Activated CD4-positive, alpha-beta memory T cell treated with anti-CD3 and anti-CD28 coated beads for 36 hours (primary cell): ENCODE measurements around the gene ADAMTSL1. TPM values are rescaled to one million over a fixed set of nuclear protein-coding genes. Genes with fewer than 3 reads are reported as not detected.

Experiments used
- CTCF ChIA-PET: fragments of 350-600 bp; sonication (Branson Sonifier 250); formaldehyde crosslinking; loops from one replicate; lab custom pipeline; 2021; ENCODE audit warnings: antibody characterized with exemption, inconsistent platforms; lab: Charles Lee
- POLR2A ChIA-PET: fragments of 350-600 bp; sonication (Branson Sonifier 250); formaldehyde crosslinking; loops from one replicate; lab custom pipeline; 2021; ENCODE audit warnings: antibody characterized with exemption; lab: Charles Lee
- DNase-seq: peaks from one replicate; pipeline ENCODE4 v3.0.0-alpha.2; 2020
- H3K27ac Mint-ChIP-seq: one replicate; pipeline ENCODE4 v1.8.0; 2021; ENCODE audit warnings: mixed read lengths
- H3K27me3 Mint-ChIP-seq: one replicate; pipeline ENCODE4 v1.8.0; 2021; ENCODE audit warnings: mixed read lengths
- H3K36me3 Mint-ChIP-seq: one replicate; pipeline ENCODE4 v1.8.0; 2021; ENCODE audit warnings: mixed read lengths
- H3K4me1 Mint-ChIP-seq: one replicate; pipeline ENCODE4 v1.8.0; 2021; ENCODE audit warnings: low read depth, mixed read lengths
- H3K4me3 Mint-ChIP-seq: one replicate; pipeline ENCODE4 v1.8.0; 2021; ENCODE audit warnings: mild to moderate bottlenecking, mixed read lengths
- H3K9me3 Mint-ChIP-seq: one replicate; pipeline ENCODE4 v1.8.0; 2021; ENCODE audit warnings: mixed read lengths
- intact Hi-C: fragments of 100-400 bp; cut with micrococcal nuclease; formaldehyde crosslinking; loops from one replicate; pipeline ENCODE4 v1.15.1; 2023
- total RNA-seq, 2 experiments: library from RNA; stranded (reverse); gene quantifications; one replicate each; pipeline ENCODE4 v1.2.3, GENCODE V29; 2021

ADAMTSL1 gene
- total RNA-seq, 2 experiments from 2014 or later, result not detected

GRCh38 chr9:18605766-18606180, 131.8 kb downstream of the ADAMTSL1 start:
- Mint-ChIP-seq H3K27me3 (no peaks in the 10 kb centered on the region), H3K27ac (no peak overlapping the region), H3K36me3 (no peaks in the 10 kb centered on the region), H3K4me1 (no peaks in the 10 kb centered on the region), H3K9me3 (no peaks in the 10 kb centered on the region), H3K4me3 (no peak overlapping the region)
- DNase-seq, result no peak
- intact Hi-C loops, result no loop called here
- ChIA-PET CTCF (no interaction called here), POLR2A (no interaction called here)

GRCh38 chr9:18606281-18606680, 132.3 kb downstream of the ADAMTSL1 start:
- intact Hi-C loops, result no loop called here
- no peak overlapping the region for H3K27ac Mint-ChIP-seq
- H3K4me3 Mint-ChIP-seq, result no peak overlapping the region
- CTCF ChIA-PET, result no interaction called here
- DNase-seq, result no peak
- POLR2A ChIA-PET, result no interaction called here
- H3K36me3 Mint-ChIP-seq, result no peaks in the 10 kb centered on the region
- no peaks in the 10 kb centered on the region for H3K4me1 Mint-ChIP-seq
- H3K27me3 Mint-ChIP-seq, result no peaks in the 10 kb centered on the region
- no peaks in the 10 kb centered on the region for H3K9me3 Mint-ChIP-seq

- no peaks in the 10 kb centered on the region for H3K36me3 Mint-ChIP-seq
- intact Hi-C loops, result no loop called here
- no peaks in the 10 kb centered on the region for H3K27me3 Mint-ChIP-seq
- POLR2A ChIA-PET, result no interaction called here
- CTCF ChIA-PET, result no interaction called here
- H3K4me1 Mint-ChIP-seq, result no peaks in the 10 kb centered on the region
- H3K27ac Mint-ChIP-seq, result no peak overlapping the region
- DNase-seq, result no peak
- H3K9me3 Mint-ChIP-seq, result no peaks in the 10 kb centered on the region
- H3K4me3 Mint-ChIP-seq, result no peak overlapping the region
These were observed 132.9 kb downstream of the ADAMTSL1 start for GRCh38 chr9:18606846-18607245.

- intact Hi-C loops, result no loop called here
- H3K9me3 Mint-ChIP-seq, result no peaks in the 10 kb centered on the region
- no peak overlapping the region for H3K4me3 Mint-ChIP-seq
- ChIA-PET CTCF (no interaction called here), POLR2A (no interaction called here)
- H3K27ac Mint-ChIP-seq, result no peak overlapping the region
- DNase-seq, result no peak
- no peaks in the 10 kb centered on the region for H3K36me3 Mint-ChIP-seq
- no peaks in the 10 kb centered on the region for H3K4me1 Mint-ChIP-seq
- no peaks in the 10 kb centered on the region for H3K27me3 Mint-ChIP-seq
These were observed 134.4 kb downstream of the ADAMTSL1 start for GRCh38 chr9:18608371-18608770.

GRCh38 chr9:18610956-18611355, 137.0 kb downstream of the ADAMTSL1 start:
- H3K36me3 Mint-ChIP-seq, result no peaks in the 10 kb centered on the region
- POLR2A ChIA-PET, result no interaction called here
- H3K27me3 Mint-ChIP-seq, result no peaks in the 10 kb centered on the region
- CTCF ChIA-PET, result no interaction called here
- intact Hi-C loops, result no loop called here
- DNase-seq, result no peak
- no peak overlapping the region for H3K4me3 Mint-ChIP-seq
- H3K27ac Mint-ChIP-seq, result no peak overlapping the region
- H3K9me3 Mint-ChIP-seq, result peaks cover 2% of the 10 kb centered on the region
- H3K4me1 Mint-ChIP-seq, result no peaks in the 10 kb centered on the region

- no peak overlapping the region for H3K27ac Mint-ChIP-seq
- no peaks in the 10 kb centered on the region for H3K4me1 Mint-ChIP-seq
- intact Hi-C loops, result no loop called here
- DNase-seq, result no peak
- no peaks in the 10 kb centered on the region for H3K36me3 Mint-ChIP-seq
- peaks cover 2% of the 10 kb centered on the region for H3K9me3 Mint-ChIP-seq
- H3K4me3 Mint-ChIP-seq, result no peak overlapping the region
- ChIA-PET POLR2A (no interaction called here), CTCF (no interaction called here)
- H3K27me3 Mint-ChIP-seq, result no peaks in the 10 kb centered on the region
These were observed 138.0 kb downstream of the ADAMTSL1 start for GRCh38 chr9:18611971-18612370.

- CTCF ChIA-PET, result no interaction called here
- intact Hi-C loops, result no loop called here
- H3K27ac Mint-ChIP-seq, result no peak overlapping the region
These were observed 140.2 kb downstream of the ADAMTSL1 start for GRCh38 chr9:18614116-18614515.

GRCh38 chr9:18614651-18615050, 140.7 kb downstream of the ADAMTSL1 start:
- H3K9me3 Mint-ChIP-seq, result peaks cover 2% of the 10 kb centered on the region
- POLR2A ChIA-PET, result no interaction called here
- CTCF ChIA-PET, result no interaction called here
- H3K27ac Mint-ChIP-seq, result no peak overlapping the region
- intact Hi-C loops, result no loop called here
- H3K4me1 Mint-ChIP-seq, result no peaks in the 10 kb centered on the region
- H3K27me3 Mint-ChIP-seq, result no peaks in the 10 kb centered on the region
- no peaks in the 10 kb centered on the region for H3K36me3 Mint-ChIP-seq
- H3K4me3 Mint-ChIP-seq, result no peak overlapping the region
- DNase-seq, result no peak

More at GRCh38 chr9:18614116-18614515, 140.2 kb downstream of the ADAMTSL1 start:
- DNase-seq, result no peak
- POLR2A ChIA-PET, result no interaction called here
- no peaks in the 10 kb centered on the region for H3K36me3 Mint-ChIP-seq
- no peaks in the 10 kb centered on the region for H3K27me3 Mint-ChIP-seq
- H3K4me3 Mint-ChIP-seq, result no peak overlapping the region
- no peaks in the 10 kb centered on the region for H3K4me1 Mint-ChIP-seq
- peaks cover 2% of the 10 kb centered on the region for H3K9me3 Mint-ChIP-seq

GRCh38 chr9:18616976-18617375, 143.0 kb downstream of the ADAMTSL1 start:
- Mint-ChIP-seq H3K9me3 (peaks cover 2% of the 10 kb centered on the region), H3K36me3 (no peaks in the 10 kb centered on the region), H3K27ac (no peak overlapping the region), H3K4me1 (no peaks in the 10 kb centered on the region), H3K4me3 (no peak overlapping the region), H3K27me3 (no peaks in the 10 kb centered on the region)
- no peak for DNase-seq
- POLR2A ChIA-PET, result no interaction called here
- intact Hi-C loops, result no loop called here
- CTCF ChIA-PET, result no interaction called here

- no peaks in the 10 kb centered on the region for H3K4me1 Mint-ChIP-seq
- peaks cover 2% of the 10 kb centered on the region for H3K9me3 Mint-ChIP-seq
- no peak overlapping the region for H3K27ac Mint-ChIP-seq
- no peaks in the 10 kb centered on the region for H3K27me3 Mint-ChIP-seq
- ChIA-PET POLR2A (no interaction called here), CTCF (no interaction called here)
- no peaks in the 10 kb centered on the region for H3K36me3 Mint-ChIP-seq
- DNase-seq, result no peak
- intact Hi-C loops, result no loop called here
- no peak overlapping the region for H3K4me3 Mint-ChIP-seq
These were observed 143.8 kb downstream of the ADAMTSL1 start for GRCh38 chr9:18617759-18618158.

GRCh38 chr9:18618862-18619261, 144.9 kb downstream of the ADAMTSL1 start:
- no peak overlapping the region for H3K4me3 Mint-ChIP-seq
- H3K9me3 Mint-ChIP-seq, result peaks cover 2% of the 10 kb centered on the region
- H3K36me3 Mint-ChIP-seq, result no peaks in the 10 kb centered on the region
- no peak overlapping the region for H3K27ac Mint-ChIP-seq
- H3K4me1 Mint-ChIP-seq, result no peaks in the 10 kb centered on the region
- intact Hi-C loops, result no loop called here
- POLR2A ChIA-PET, result no interaction called here
- CTCF ChIA-PET, result no interaction called here
- DNase-seq, result no peak
- no peaks in the 10 kb centered on the region for H3K27me3 Mint-ChIP-seq

GRCh38 chr9:18622186-18622836, 148.4 kb downstream of the ADAMTSL1 start:
- no peak for DNase-seq

More at GRCh38 chr9:18622186-18622836, 148.4 kb downstream of the ADAMTSL1 start:
- H3K27ac Mint-ChIP-seq, result no peak overlapping the region
- CTCF ChIA-PET, result no interaction called here
- no peak overlapping the region for H3K4me3 Mint-ChIP-seq
- H3K9me3 Mint-ChIP-seq, result no peaks in the 10 kb centered on the region
- H3K36me3 Mint-ChIP-seq, result no peaks in the 10 kb centered on the region
- H3K4me1 Mint-ChIP-seq, result no peaks in the 10 kb centered on the region
- no peaks in the 10 kb centered on the region for H3K27me3 Mint-ChIP-seq
- POLR2A ChIA-PET, result no interaction called here
- intact Hi-C loops, result no loop called here
